Measurements from ENCODE around the gene ZNF766. TPM values are rescaled to one million over a fixed set of nuclear protein-coding genes. Genes with fewer than 3 reads are reported as not detected.

The ZNF766 gene
- total RNA-seq, 1 donor from 2014 or later, result 13.2 TPM

DNA sequence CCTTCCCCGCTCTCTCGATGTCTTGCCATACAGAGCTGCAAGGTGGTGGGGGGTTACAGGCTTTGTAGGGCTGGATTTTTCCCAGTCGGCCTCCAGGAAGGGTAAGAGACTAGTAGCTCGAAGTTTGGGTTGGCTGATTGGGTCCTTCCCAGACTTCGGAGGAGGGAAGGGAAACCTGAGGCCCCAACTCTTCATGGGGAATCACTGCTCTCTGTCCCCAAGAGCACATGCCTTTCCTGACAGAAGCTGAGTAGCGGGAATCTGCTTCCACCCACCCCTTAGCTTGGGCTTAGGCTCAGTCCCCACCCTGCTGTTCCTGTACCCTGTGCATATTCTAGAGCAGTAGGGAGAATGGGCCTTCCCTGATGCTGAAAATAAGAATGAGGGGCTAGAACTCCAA lies 39.9 kb upstream of the ZNF766 start:
- no peak overlapping the region for H3K4me3 Mint-ChIP-seq (ENCODE audit: unreplicated experiment)

DNA sequence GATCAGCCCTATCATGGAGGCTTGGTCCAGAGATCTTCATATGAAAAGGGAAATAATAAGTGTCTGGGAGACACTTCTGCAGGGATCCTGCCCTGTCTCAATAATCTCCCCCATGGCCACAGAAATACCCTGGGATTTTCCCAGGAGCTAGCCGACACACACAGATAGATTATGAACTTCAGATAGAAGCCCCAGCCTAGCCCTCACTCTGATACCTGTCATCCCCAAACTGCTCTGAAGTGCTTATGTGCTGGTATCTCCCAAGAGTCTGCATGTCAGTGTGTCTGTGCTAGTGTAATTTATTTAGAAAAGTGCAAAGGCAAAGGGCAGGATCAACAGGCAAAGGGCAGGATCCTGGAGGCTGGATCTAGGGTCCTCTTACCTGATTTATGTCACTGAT lies 38.7 kb upstream of the ZNF766 start:
- DNase-seq (ENCODE audit: low read depth) (no peak), FAIRE-seq (no peak)
- Histone ChIP-seq H2AFZ (ENCODE audit: low read depth, low read length) (no peak overlapping the region), H3K79me2 (ENCODE audit: insufficient read depth, low read length) (no peaks in the 10 kb centered on the region), H4K20me1 (ENCODE audit: insufficient read depth, low read length) (peaks cover 8% of the 10 kb centered on the region), H3K36me3 (ENCODE audit: insufficient read depth, low read length) (peaks cover 29% of the 10 kb centered on the region), H3K4me3 (ENCODE audit: insufficient read depth, low read depth, low read length) (no peak overlapping the region), H3K27ac (ENCODE audit: low read depth, low read length) (no peak overlapping the region), H3K27me3 (ENCODE audit: insufficient read depth, low read length) (no peaks in the 10 kb centered on the region), H3K4me2 (ENCODE audit: low read length) (no peak overlapping the region), H3K9ac (ENCODE audit: low read length) (no peak overlapping the region), H3K9me3 (ENCODE audit: insufficient read depth, low read depth, low read length) (no peaks in the 10 kb centered on the region), H3K4me1 (ENCODE audit: insufficient read depth, low read length) (peaks cover 7% of the 10 kb centered on the region)
- no peak overlapping the region for H3K27ac Mint-ChIP-seq (ENCODE audit: unreplicated experiment)
- peaks cover 28% of the 10 kb centered on the region for H3K36me3 Mint-ChIP-seq (ENCODE audit: low read depth, unreplicated experiment)
- H3K9me3 Mint-ChIP-seq (ENCODE audit: unreplicated experiment), result no peaks in the 10 kb centered on the region
- H3K4me3 Mint-ChIP-seq (ENCODE audit: unreplicated experiment), result no peak overlapping the region
- no peak for TF ChIP-seq EZH2 (IDR thresholded peaks at IDR 0.05; ENCODE audit: insufficient read depth, low read length)
- TF ChIP-seq, protein P1, sequence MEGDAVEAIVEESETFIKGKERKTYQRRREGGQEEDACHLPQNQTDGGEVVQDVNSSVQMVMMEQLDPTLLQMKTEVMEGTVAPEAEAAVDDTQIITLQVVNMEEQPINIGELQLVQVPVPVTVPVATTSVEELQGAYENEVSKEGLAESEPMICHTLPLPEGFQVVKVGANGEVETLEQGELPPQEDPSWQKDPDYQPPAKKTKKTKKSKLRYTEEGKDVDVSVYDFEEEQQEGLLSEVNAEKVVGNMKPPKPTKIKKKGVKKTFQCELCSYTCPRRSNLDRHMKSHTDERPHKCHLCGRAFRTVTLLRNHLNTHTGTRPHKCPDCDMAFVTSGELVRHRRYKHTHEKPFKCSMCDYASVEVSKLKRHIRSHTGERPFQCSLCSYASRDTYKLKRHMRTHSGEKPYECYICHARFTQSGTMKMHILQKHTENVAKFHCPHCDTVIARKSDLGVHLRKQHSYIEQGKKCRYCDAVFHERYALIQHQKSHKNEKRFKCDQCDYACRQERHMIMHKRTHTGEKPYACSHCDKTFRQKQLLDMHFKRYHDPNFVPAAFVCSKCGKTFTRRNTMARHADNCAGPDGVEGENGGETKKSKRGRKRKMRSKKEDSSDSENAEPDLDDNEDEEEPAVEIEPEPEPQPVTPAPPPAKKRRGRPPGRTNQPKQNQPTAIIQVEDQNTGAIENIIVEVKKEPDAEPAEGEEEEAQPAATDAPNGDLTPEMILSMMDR (IDR thresholded peaks at IDR 0.05; ENCODE audit: insufficient read depth, low read depth, low read length), result no peak
- no peaks in the 10 kb centered on the region for H3K27me3 Mint-ChIP-seq (ENCODE audit: low read depth, unreplicated experiment)
- peaks cover 10% of the 10 kb centered on the region for H3K4me1 Mint-ChIP-seq (ENCODE audit: low read depth, unreplicated experiment)

More for the DNA sequence above, 39.9 kb upstream of the ZNF766 start:
- Histone ChIP-seq H3K4me2 (ENCODE audit: low read length) (no peak overlapping the region), H3K27ac (ENCODE audit: low read depth, low read length) (no peak overlapping the region), H3K79me2 (ENCODE audit: insufficient read depth, low read length) (no peaks in the 10 kb centered on the region), H2AFZ (ENCODE audit: low read depth, low read length) (no peak overlapping the region), H3K9ac (ENCODE audit: low read length) (no peak overlapping the region), H3K27me3 (ENCODE audit: insufficient read depth, low read length) (no peaks in the 10 kb centered on the region), H3K9me3 (ENCODE audit: insufficient read depth, low read depth, low read length) (no peaks in the 10 kb centered on the region), H4K20me1 (ENCODE audit: insufficient read depth, low read length) (peaks cover 8% of the 10 kb centered on the region), H3K36me3 (ENCODE audit: insufficient read depth, low read length) (peaks cover 33% of the 10 kb centered on the region), H3K4me1 (ENCODE audit: insufficient read depth, low read length) (peaks cover 7% of the 10 kb centered on the region), H3K4me3 (ENCODE audit: insufficient read depth, low read depth, low read length) (no peak overlapping the region)
- no peaks in the 10 kb centered on the region for H3K9me3 Mint-ChIP-seq (ENCODE audit: unreplicated experiment)
- no peaks in the 10 kb centered on the region for H3K27me3 Mint-ChIP-seq (ENCODE audit: low read depth, unreplicated experiment)
- H3K36me3 Mint-ChIP-seq (ENCODE audit: low read depth, unreplicated experiment), result peaks cover 34% of the 10 kb centered on the region
- FAIRE-seq (no peak), DNase-seq (ENCODE audit: low read depth) (no peak)
- H3K4me1 Mint-ChIP-seq (ENCODE audit: low read depth, unreplicated experiment), result peaks cover 10% of the 10 kb centered on the region
- TF ChIP-seq EZH2 (IDR thresholded peaks at IDR 0.05; ENCODE audit: insufficient read depth, low read length), result no peak
- TF ChIP-seq, protein P1 (IDR thresholded peaks at IDR 0.05; ENCODE audit: insufficient read depth, low read depth, low read length), result no peak
- no peak overlapping the region for H3K27ac Mint-ChIP-seq (ENCODE audit: unreplicated experiment)

DNA sequence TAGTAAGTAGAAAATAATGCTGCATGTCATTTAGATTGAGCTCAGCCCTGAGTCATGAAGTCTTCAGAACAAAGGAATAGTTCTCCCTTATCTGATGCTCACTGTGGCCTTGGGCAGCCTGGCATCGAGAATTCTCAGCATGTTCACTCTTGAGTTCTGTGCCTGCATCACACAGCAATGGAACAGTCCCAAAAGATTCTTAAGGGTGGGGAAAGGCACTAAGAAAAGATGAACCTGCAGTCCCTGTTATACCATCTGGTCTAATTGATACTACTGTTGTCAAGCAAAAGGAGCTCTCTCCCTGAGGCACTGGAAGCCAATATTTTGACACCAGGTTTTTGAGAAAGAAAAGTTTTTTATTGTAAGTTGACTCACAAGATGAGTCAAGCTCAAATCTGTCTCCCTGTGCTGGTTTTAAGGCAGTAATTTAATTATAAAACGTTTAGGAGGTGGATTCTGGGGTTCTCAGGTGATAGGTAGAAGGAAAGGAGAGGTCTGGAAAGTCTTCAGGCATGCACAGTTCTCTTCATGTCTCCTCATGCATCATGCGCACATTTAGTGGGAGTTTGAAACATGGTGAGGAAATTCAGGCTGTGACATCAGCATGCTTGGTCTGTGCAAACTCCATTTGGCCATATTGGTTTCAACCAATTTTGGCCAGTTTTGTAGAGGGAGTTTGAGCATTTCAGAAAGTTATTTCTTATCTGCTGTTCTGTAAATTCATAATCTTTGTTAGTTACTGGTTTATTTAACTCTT lies 38.1 kb upstream of the ZNF766 start:
- no peak overlapping the region for H3K27ac Mint-ChIP-seq (ENCODE audit: unreplicated experiment)
- no peaks in the 10 kb centered on the region for H3K27me3 ChIP-seq (ENCODE audit: insufficient read depth, low read length)
- peak; percentile 23 for DNase-seq (ENCODE audit: low read depth)

More for the DNA sequence above, 38.1 kb upstream of the ZNF766 start:
- Mint-ChIP-seq H3K36me3 (ENCODE audit: low read depth, unreplicated experiment) (peaks cover 24% of the 10 kb centered on the region), H3K9me3 (ENCODE audit: unreplicated experiment) (no peaks in the 10 kb centered on the region), H3K27me3 (ENCODE audit: low read depth, unreplicated experiment) (no peaks in the 10 kb centered on the region), H3K4me3 (ENCODE audit: unreplicated experiment) (no peak overlapping the region), H3K4me1 (ENCODE audit: low read depth, unreplicated experiment) (peaks cover 10% of the 10 kb centered on the region)
- Histone ChIP-seq H3K79me2 (ENCODE audit: insufficient read depth, low read length) (no peaks in the 10 kb centered on the region), H4K20me1 (ENCODE audit: insufficient read depth, low read length) (peaks cover 8% of the 10 kb centered on the region), H3K9me3 (ENCODE audit: insufficient read depth, low read depth, low read length) (no peaks in the 10 kb centered on the region), H3K4me2 (ENCODE audit: low read length) (no peak overlapping the region), H3K4me3 (ENCODE audit: insufficient read depth, low read depth, low read length) (no peak overlapping the region), H3K27ac (ENCODE audit: low read depth, low read length) (no peak overlapping the region), H3K9ac (ENCODE audit: low read length) (no peak overlapping the region), H3K4me1 (ENCODE audit: insufficient read depth, low read length) (peaks cover 7% of the 10 kb centered on the region), H3K36me3 (ENCODE audit: insufficient read depth, low read length) (peaks cover 23% of the 10 kb centered on the region), H2AFZ (ENCODE audit: low read depth, low read length) (no peak overlapping the region)
- no peak for FAIRE-seq
- TF ChIP-seq, protein P1 (IDR thresholded peaks at IDR 0.05; ENCODE audit: insufficient read depth, low read depth, low read length), result no peak
